ENCODE measurements around the gene CCDC6. TPM values are rescaled to one million over a fixed set of nuclear protein-coding genes. Genes with fewer than 3 reads are reported as not detected.
A peak's percentile ranks its signal among the peaks of the same experiment; 100 is the strongest.
"Not testable (repeated sequence)": the region's sequence is repeated elsewhere in the genome, so short reads cannot be mapped to it uniquely, and the experiment has no call there.

CCDC6 gene
- total RNA-seq, 4 donors from 2014 or later = 52.5 to 65.8 (median 57.7) TPM

GRCh38 chr10:59878289-59878688 lies 28.1 kb downstream of the CCDC6 start:
- Histone ChIP-seq H3K9me3 (no peaks in the 10 kb centered on the region), H3K4me3 (no peak overlapping the region)
- no peak for DNase-seq

GRCh38 chr10:59877191-59877671 lies 29.1 kb downstream of the CCDC6 start:
- H3K9me3 ChIP-seq = no peaks in the 10 kb centered on the region
- no peak for DNase-seq
- TF ChIP-seq CTCF (IDR thresholded peaks at IDR 0.05) (no peak), POLR2A (IDR thresholded peaks at IDR 0.05) (no peak)
- WGBS, 2 donors = 74 to 78% methylated on average over 7 of the region's 7 CpGs
- H3K27ac ChIP-seq = peak overlapping the region in 2 of 4 donors; percentile 14 to 33
- no peaks in the 10 kb centered on the region for H3K36me3 ChIP-seq
- intact Hi-C loops (cut with DNase I) = no loop called here
- peaks cover 21 to 85% (median 34%) of the 10 kb centered on the region in 3 donors for H3K4me1 ChIP-seq
- no peaks in the 10 kb centered on the region for H3K27me3 ChIP-seq
- no peak overlapping the region for H3K4me3 ChIP-seq

More at GRCh38 chr10:59878289-59878688, 28.1 kb downstream of the CCDC6 start:
- Histone ChIP-seq H3K36me3 (no peaks in the 10 kb centered on the region), H3K4me1 (peaks cover 14 to 74% (median 25%) of the 10 kb centered on the region in 3 donors), H3K27ac (no peak overlapping the region), H3K27me3 (no peaks in the 10 kb centered on the region)
- no peak for TF ChIP-seq POLR2A (IDR thresholded peaks at IDR 0.05)
- TF ChIP-seq CTCF (IDR thresholded peaks at IDR 0.05) = no peak
- intact Hi-C loops (cut with DNase I) = no loop called here
- WGBS, 2 donors = 93 to 95% methylated on average over 2 of the region's 2 CpGs

GRCh38 chr10:59876695-59877094 lies 29.7 kb downstream of the CCDC6 start:
- H3K4me1 ChIP-seq = peaks cover 21 to 90% (median 36%) of the 10 kb centered on the region in 3 donors
- no peak for DNase-seq
- no peaks in the 10 kb centered on the region for H3K27me3 ChIP-seq
- no peaks in the 10 kb centered on the region for H3K9me3 ChIP-seq
- no peak overlapping the region for H3K4me3 ChIP-seq
- intact Hi-C loops (cut with DNase I) = no loop called here
- TF ChIP-seq POLR2A (IDR thresholded peaks at IDR 0.05) = no peak
- TF ChIP-seq CTCF (IDR thresholded peaks at IDR 0.05) = no peak
- peak overlapping the region in 2 of 4 donors; percentile 14 to 33 for H3K27ac ChIP-seq
- 61 to 80% methylated on average over 2 of the region's 2 CpGs for WGBS, 2 donors
- no peaks in the 10 kb centered on the region for H3K36me3 ChIP-seq

- intact Hi-C loops (cut with DNase I); DNase-seq; H3K4me3 ChIP-seq; H3K9me3 ChIP-seq; H3K27me3 ChIP-seq; H3K36me3 ChIP-seq: not testable (repeated sequence)
- Histone ChIP-seq H3K27ac (peak overlapping the region in 1 of 4 donors; percentile 33), H3K4me1 (peaks cover 19 to 92% (median 33%) of the 10 kb centered on the region in 3 donors)
- WGBS, 2 donors = 81 to 82% methylated on average over 9 of the region's 9 CpGs
Observed at GRCh38 chr10:59876208-59876607, 30.1 kb downstream of the CCDC6 start.

- TF ChIP-seq POLR2A (IDR thresholded peaks at IDR 0.05) = no peak
- Histone ChIP-seq H3K4me3 (no peak overlapping the region), H3K9me3 (no peaks in the 10 kb centered on the region), H3K4me1 (peaks cover 9 to 84% (median 25%) of the 10 kb centered on the region in 3 donors), H3K27me3 (no peaks in the 10 kb centered on the region), H3K36me3 (no peaks in the 10 kb centered on the region), H3K27ac (peak overlapping the region in 2 of 4 donors; percentile 70 to 81)
- intact Hi-C loops (cut with DNase I) = no loop called here
- DNase-seq = no peak
- 64 to 66% methylated on average over 4 of the region's 4 CpGs for WGBS, 2 donors
Observed at GRCh38 chr10:59873896-59874295, 32.5 kb downstream of the CCDC6 start.

GRCh38 chr10:59872892-59873463 lies 33.4 kb downstream of the CCDC6 start:
- peaks cover 13 to 84% (median 32%) of the 10 kb centered on the region in 3 donors for H3K4me1 ChIP-seq
- H3K36me3 ChIP-seq = no peaks in the 10 kb centered on the region
- peak in 1 of 4 donors; percentile 3 for TF ChIP-seq POLR2A (IDR thresholded peaks at IDR 0.05)
- TF ChIP-seq CTCF (IDR thresholded peaks at IDR 0.05) = no peak
- H3K4me3 ChIP-seq = peak overlapping the region in 2 of 4 donors; percentile 7 to 37
- peak overlapping the region; percentile 49 to 86 (median 76) for H3K27ac ChIP-seq
- no peaks in the 10 kb centered on the region for H3K27me3 ChIP-seq
- intact Hi-C loops (cut with DNase I) = no loop called here
- peak; percentile 6 for DNase-seq
- WGBS, 2 donors = 15 to 22% methylated on average over 7 of the region's 7 CpGs
- H3K9me3 ChIP-seq = no peaks in the 10 kb centered on the region
